NCI-H1417 treated with DMSO at 0.1 percent for 48 hours (cell line): ENCODE results near the gene GADD45B.
"Not testable (repeated sequence)": the region's sequence is repeated elsewhere in the genome, so short reads cannot be mapped to it uniquely, and the experiment has no call there.

Experiments
- DNase-seq: peaks from one replicate; lab custom pipeline; 2025; lab: John Stamatoyannopoulos, UW

Gene GADD45B

DNA sequence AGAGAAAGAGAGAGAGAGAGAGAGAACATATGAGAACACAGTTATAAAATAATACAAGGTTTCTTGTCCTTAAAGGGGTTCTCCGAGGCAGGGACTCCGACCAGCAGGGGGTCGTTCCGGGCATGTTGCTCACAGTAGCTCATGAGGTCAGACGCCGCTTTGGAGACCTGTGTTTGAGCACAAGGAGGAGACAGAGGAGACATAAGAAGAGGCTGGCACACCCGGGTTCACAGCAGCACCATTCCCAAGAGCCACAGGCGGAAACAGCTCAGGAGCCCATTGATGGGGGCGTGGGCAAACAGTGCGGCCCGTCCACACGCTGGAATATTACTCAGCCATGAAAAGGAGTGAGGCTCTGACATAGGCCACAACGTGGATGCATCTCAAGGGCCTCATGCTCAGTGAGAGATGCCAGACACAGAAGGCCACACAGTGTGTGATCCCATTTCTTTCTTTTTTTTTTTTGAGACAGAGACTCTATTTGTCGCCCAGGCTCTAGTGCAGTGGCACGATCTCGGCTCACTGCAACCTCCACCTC lies 39.1 kb downstream of the GADD45B start:
- DNase-seq, result no peak

DNA sequence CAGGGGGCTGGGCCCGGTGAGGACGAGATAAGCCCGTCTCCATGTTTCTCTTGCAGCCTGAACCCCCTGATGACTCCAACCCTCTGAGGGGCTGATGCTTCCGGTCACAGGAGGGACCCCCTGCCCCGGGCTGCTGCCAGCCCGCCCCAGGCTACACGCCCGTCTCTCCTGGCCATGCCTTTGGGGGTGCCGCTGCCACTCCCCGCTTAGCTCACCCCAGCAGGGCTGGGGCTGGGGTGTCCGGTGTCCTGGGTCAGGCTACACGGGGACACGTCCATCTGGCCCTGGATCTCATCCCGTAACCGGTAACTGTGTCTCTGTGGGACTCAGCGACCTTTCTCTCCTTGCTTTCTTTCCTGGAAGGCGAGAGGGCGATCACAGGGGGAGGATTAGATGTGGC lies 40.8 kb downstream of the GADD45B start:
- no peak for DNase-seq

DNA sequence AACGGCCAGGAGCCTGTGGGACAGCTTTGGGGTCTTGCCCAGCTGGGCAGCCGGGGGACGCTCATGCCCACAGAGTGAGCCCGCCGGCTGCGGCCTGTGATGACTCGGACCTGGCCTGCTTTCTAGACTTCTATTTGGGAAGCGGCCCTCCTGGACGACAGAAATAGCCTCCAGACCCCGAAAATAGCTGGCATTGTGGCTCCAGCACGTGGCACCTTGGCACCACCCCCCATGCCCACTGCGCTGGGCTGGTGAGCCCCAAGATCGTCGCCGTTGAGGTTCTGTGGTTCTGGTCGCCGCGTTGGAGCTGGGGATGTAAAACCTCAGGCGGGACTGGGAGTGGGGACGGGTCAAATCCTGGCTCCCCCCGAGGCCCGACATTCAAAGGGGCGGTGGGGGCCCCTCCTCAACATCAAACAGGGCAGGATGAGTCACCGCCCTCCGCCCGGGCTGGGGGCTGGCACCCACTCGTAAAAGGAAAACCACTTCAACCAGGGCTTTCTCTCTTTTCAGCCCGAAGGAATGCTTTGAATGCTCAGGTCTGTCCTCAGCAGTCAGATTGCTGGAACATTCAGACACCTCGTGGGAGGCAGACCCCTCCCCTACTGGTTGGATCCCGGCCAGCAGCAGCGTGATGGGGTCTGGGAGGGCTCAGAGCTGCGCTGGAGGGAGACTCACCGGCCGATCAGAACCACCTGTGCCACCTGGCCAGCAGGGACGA lies 42.1 kb downstream of the GADD45B start:
- DNase-seq, result no peak

DNA sequence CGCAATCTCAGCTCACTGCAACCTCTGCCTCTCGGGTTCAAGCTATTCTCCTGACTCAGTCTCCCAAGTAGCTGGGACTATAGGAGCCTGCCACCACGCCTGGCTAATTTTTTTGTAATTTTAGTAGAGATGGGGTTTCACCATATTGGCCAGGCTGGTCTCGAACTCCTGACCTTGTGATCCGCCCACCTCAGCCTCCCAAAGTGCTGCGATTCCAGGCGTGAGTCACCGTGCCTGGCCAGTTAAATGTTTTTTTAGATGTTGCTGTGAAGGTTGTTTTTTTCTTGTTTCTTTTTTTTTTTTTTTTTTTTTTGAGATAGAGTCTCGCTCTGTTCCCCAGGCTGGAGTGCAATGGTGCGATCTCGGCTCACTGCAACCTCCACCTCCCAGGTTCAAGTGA lies 42.9 kb downstream of the GADD45B start:
- not testable (repeated sequence) for DNase-seq

DNA sequence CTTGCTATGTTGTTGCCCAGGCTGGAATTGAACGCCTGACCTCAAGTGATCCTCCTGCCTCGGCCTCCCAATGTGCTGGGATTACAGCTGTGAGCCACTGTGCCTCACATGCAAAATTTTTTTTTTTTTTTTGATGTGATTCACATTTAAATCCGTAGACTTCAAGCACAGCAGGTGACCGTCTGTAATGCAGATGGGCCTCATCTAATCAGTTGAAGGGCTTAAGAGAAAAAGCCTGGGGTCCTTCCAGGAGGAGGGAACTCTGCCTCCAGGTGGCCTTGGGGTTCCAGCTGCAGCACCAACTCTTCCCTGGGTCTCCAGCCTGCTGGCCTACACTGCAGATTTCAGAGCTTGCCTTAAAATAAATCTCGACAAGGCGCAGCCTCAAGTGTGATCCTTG lies 43.6 kb downstream of the GADD45B start:
- DNase-seq, result no peak

DNA sequence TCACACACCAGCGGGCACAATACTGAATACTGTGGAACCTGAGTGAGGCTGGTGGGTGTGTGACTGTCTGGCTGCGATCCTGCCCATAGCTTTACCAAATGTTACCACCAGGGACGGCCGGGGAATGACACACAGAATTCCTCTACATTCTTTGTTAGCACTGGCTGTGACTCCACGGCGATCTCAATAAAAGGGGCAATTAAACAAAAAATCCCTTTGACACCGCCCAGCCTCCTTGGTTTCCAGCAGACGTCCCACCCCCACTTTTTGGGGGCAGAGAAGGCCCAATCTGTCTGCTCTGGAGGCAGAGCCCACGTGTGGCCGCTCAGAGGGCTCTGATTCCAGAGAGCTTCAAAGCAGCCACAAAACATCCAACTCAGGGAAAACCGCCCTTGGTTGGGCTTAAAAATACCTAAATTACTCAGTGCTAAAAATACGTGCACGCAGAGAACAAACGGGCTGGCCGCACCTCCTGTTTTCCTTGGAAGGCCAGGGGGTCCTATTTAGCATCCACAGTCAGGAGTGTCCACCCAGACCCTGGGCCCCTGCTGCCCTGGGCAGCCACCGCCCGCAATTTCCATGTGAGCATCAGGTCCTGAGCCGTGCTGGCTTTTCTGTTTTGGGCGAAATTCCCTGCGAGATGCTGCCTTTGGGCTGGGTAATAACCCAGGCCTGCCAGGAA lies 47.8 kb downstream of the GADD45B start:
- no peak for DNase-seq

DNA sequence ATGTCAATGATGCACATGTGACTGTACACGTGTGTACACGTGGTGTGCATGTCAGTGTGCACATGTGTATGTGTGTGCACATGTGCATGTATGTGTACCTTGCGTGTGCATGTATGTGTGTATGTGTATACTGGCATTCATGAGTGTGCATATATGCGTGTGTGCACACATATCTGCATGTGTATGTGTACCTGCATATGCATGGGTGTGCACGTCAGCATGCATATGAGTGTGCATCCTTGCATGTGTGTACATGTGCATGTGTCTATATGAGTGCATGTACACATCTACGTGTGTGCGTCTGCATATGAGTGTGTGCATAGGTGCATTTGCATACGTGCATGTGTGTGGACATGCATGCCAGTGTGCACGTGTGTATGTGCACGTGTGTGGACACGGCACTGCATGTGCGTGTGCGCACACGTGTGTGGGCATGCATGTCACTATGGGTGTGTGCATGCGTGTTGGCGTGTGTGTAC lies 48.5 kb downstream of the GADD45B start:
- no peak for DNase-seq

DNA sequence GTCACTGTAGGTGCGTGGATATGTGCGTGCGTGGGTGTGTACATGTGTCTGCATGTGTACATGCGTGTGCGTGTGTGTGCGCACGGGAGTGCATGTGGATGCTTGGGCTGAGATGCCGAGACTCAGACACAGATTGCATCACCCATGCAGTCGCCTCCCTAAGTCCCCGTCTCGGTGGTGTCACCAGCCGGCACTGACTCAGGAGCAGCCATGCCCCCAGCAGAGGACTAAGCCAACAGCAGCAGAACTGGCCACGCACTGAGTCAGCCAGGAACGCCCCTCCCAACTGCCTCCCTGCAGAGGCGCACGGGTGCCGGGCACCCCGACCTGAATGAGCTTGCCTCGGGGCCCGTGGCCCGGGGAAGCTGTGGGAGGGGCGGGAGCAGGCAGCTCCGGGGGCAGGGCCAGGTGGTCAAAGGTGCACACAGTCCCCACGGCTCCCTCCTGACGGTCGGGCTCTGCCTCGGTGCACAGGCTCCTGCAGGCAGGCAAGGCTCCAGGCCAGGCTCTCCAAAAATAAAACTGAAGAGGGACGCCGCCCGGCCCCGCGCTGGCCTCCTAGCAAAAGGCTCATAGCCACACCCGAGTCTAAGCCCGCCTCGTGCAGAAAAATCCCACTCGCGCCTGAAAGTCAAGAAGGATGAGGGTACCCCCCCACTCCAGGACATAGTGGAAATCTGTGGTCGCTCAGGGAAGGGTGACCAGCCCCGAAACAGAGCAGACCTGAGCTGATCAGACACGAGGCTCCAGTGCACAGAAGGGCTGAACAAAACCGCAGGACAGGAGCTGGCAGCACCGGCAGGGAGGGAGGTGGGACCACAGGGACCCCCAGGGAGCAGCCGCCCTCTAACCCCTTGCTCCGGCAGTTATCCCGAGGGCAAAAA lies 49.2 kb downstream of the GADD45B start:
- DNase-seq, result no peak

DNA sequence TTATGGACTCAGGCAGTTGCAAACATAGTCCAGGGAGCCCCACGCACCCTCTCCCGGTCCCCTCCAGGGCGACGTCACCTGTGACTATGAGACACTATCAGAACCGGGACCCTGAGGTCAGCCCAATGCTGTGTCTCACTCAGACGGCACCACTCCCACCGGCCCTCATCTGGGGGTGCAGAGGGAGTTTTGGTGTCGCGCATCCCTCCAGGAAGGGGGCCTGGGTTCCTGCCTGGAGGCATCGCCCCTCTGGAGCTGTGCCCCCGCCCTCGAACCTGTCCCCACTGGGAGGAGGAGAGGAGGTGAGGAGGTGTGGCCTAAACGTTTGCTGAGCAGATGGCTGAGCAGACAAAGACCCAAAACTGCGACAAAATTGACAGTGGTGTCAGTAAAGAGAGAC lies 51.2 kb downstream of the GADD45B start:
- DNase-seq, result no peak

DNA sequence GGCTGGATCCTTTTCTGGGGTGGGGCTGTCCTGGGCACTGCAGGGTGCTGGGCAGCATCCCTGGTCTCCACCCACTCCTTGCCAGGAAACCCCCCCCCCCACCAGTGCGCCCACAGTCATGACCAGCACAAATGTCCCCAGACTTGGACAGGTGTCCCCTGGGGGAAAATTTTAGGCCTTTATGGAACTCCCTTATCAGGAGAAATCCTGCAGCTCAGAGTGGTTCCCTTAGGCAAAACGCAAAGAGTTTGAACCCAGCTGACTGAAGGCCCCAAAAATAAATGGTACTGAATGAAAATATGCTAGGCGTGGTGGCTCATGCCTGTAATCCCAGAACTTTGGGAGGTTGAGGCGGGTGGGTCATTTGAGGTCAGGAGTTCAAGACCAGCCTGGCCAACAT lies 51.8 kb downstream of the GADD45B start:
- no peak for DNase-seq
